WTC11 (cell line): Measurements from ENCODE around the gene ERICH4. TPM values are rescaled to one million over a fixed set of nuclear protein-coding genes. Genes with fewer than 3 reads are reported as not detected.
A peak's percentile ranks its signal among the peaks of the same experiment; 100 is the strongest.

Experiments
- ATAC-seq: fragments of 200-7000 bp; cut with Tn5 transposase; 2 replicates; pipeline ENCODE4 v1.10.0; 2021; ENCODE audit warnings: mild to moderate bottlenecking, moderate library complexity
- CTCF ChIA-PET: fragments of 300-600 bp; sonication (Branson Sonifier 250); formaldehyde crosslinking; loops from one replicate; lab custom pipeline; 2021; ENCODE audit warnings: antibody characterized with exemption; lab: Charles Lee
- POLR2A ChIA-PET: fragments of 350-600 bp; sonication (Branson Sonifier 250); formaldehyde crosslinking; loops from one replicate; lab custom pipeline; 2021; ENCODE audit warnings: antibody characterized with exemption; lab: Charles Lee
- DNase-seq: peaks from one replicate; pipeline ENCODE4 v3.0.0; 2021; ENCODE audit warnings: low spot score
- H3K27ac Mint-ChIP-seq: 2 replicates; pipeline ENCODE4 v1.8.0; 2021; ENCODE audit warnings: mixed read lengths
- H3K27me3 Mint-ChIP-seq: 2 replicates; pipeline ENCODE4 v1.8.0; 2021; ENCODE audit warnings: low read depth, mild to moderate bottlenecking, moderate library complexity, mixed read lengths
- H3K36me3 Mint-ChIP-seq: 2 replicates; pipeline ENCODE4 v1.8.0; 2021; ENCODE audit warnings: mixed read lengths
- H3K4me1 Mint-ChIP-seq: 2 replicates; pipeline ENCODE4 v1.8.0; 2022; ENCODE audit warnings: mixed read lengths
- H3K4me3 Mint-ChIP-seq: 2 replicates; pipeline ENCODE4 v1.8.0; 2021; ENCODE audit warnings: mild to moderate bottlenecking, moderate library complexity, mixed read lengths
- H3K9me3 Mint-ChIP-seq: 2 replicates; pipeline ENCODE4 v1.8.0; 2021; ENCODE audit warnings: mixed read lengths
- EMX1 ChIP-seq: fragments of 250-450 bp; sonication (Bioruptor Pico); IDR thresholded peaks from 2 replicates; pipeline ENCODE4 v1.8.0; 2021; ENCODE audit warnings: mild to moderate bottlenecking
- NFATC4 ChIP-seq: fragments of 250-450 bp; sonication (Bioruptor Pico); IDR thresholded peaks from 2 replicates; pipeline ENCODE4 v1.9.0; 2021; ENCODE audit warnings: mild to moderate bottlenecking
- NFYB ChIP-seq: sonication (generic); formaldehyde crosslinking; conservative IDR thresholded peaks from 2 replicates; pipeline ENCODE4 v1.8.0; 2022; ENCODE audit warnings: low read depth, missing genetic modification reagents
- NR1H2 ChIP-seq: sonication (generic); formaldehyde crosslinking; IDR thresholded peaks from 2 replicates; pipeline ENCODE4 v1.9.0; 2021; ENCODE audit warnings: mild to moderate bottlenecking, moderate library complexity, missing genetic modification reagents
- PRRX2 ChIP-seq: fragments of 250-450 bp; sonication (Bioruptor Pico); IDR thresholded peaks from 2 replicates; pipeline ENCODE4 v1.8.0; 2021; ENCODE audit warnings: mild to moderate bottlenecking
- ZNF219 ChIP-seq: sonication (generic); formaldehyde crosslinking; IDR thresholded peaks from 2 replicates; pipeline ENCODE4 v1.8.0; 2023; ENCODE audit warnings: missing genetic modification reagents, mild to moderate bottlenecking, borderline replicate concordance
- ZNF263 ChIP-seq: sonication (generic); formaldehyde crosslinking; IDR thresholded peaks from 2 replicates; pipeline ENCODE4 v1.8.1; 2022; ENCODE audit warnings: low read depth, mild to moderate bottlenecking, moderate library complexity, missing genetic modification reagents
- ZNF317 ChIP-seq: sonication (generic); formaldehyde crosslinking; IDR thresholded peaks from 2 replicates; pipeline ENCODE4 v1.8.1; 2023; ENCODE audit warnings: low read depth, mild to moderate bottlenecking, moderate library complexity, missing genetic modification reagents, borderline replicate concordance
- ZNF671 ChIP-seq: fragments of 250-450 bp; sonication (Bioruptor Pico); IDR thresholded peaks from 2 replicates; pipeline ENCODE4 v1.8.0; 2021; ENCODE audit warnings: mild to moderate bottlenecking
- total RNA-seq: library from RNA; stranded (reverse); gene quantifications from 3 replicates; pipeline ENCODE4 v1.2.3, GENCODE V29; 2021
- TF ChIP-seq, protein P1 (sequence below): sonication (generic); formaldehyde crosslinking; IDR thresholded peaks from 2 replicates; pipeline ENCODE4 v1.8.1; 2023; ENCODE audit warnings: mild to moderate bottlenecking, missing genetic modification reagents, borderline replicate concordance
- TF ChIP-seq, protein P2 (sequence below): sonication (generic); formaldehyde crosslinking; IDR thresholded peaks from 2 replicates; pipeline ENCODE4 v1.8.1; 2023; ENCODE audit warnings: mild to moderate bottlenecking, missing genetic modification reagents
- TF ChIP-seq, protein P3 (sequence below): fragments of 250-450 bp; sonication (Bioruptor Pico); IDR thresholded peaks from 2 replicates; pipeline ENCODE4 v2.1.2; 2022; ENCODE audit warnings: mild to moderate bottlenecking, moderate library complexity
- TF ChIP-seq, protein P4 (sequence below): sonication (generic); formaldehyde crosslinking; IDR thresholded peaks from 2 replicates; pipeline ENCODE4 v1.8.0; 2022; ENCODE audit warnings: mild to moderate bottlenecking, missing genetic modification reagents
- TF ChIP-seq, protein P5 (sequence below): sonication (generic); formaldehyde crosslinking; IDR thresholded peaks from 2 replicates; pipeline ENCODE4 v1.8.0; 2023; ENCODE audit warnings: mild to moderate bottlenecking, missing genetic modification reagents
- TF ChIP-seq, protein P6 (sequence below): sonication (generic); formaldehyde crosslinking; IDR thresholded peaks from 2 replicates; pipeline ENCODE4 v1.8.1; 2022; ENCODE audit warnings: mild to moderate bottlenecking, moderate library complexity, missing genetic modification reagents
- TF ChIP-seq, protein P7 (sequence below): sonication (generic); formaldehyde crosslinking; IDR thresholded peaks from 2 replicates; pipeline ENCODE4 v1.8.1; 2023; ENCODE audit warnings: mild to moderate bottlenecking, moderate library complexity, missing genetic modification reagents

Gene ERICH4
- total RNA-seq, 1 experiment from 2014 or later = 0.24 TPM

DNA sequence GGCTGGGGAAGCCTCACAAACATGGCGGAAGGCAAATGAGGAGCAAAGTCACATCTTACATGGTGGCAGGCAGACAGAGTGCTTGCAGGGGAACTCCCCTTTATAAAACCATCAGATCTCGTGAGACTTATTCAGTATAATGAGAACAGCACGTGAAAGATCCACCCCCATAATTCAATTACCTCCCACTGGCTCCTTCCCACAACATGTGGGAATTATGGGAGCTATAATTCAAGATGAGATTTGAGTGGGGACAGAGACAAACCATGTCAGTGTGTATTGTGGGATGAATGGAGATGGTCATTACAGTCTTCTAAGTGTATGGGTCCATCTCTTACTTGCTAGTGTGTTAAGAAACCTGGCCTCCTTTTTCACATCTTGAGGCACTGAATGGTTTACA is 40.9 kb upstream of the ERICH4 start (continued):
- TF ChIP-seq, protein P1, sequence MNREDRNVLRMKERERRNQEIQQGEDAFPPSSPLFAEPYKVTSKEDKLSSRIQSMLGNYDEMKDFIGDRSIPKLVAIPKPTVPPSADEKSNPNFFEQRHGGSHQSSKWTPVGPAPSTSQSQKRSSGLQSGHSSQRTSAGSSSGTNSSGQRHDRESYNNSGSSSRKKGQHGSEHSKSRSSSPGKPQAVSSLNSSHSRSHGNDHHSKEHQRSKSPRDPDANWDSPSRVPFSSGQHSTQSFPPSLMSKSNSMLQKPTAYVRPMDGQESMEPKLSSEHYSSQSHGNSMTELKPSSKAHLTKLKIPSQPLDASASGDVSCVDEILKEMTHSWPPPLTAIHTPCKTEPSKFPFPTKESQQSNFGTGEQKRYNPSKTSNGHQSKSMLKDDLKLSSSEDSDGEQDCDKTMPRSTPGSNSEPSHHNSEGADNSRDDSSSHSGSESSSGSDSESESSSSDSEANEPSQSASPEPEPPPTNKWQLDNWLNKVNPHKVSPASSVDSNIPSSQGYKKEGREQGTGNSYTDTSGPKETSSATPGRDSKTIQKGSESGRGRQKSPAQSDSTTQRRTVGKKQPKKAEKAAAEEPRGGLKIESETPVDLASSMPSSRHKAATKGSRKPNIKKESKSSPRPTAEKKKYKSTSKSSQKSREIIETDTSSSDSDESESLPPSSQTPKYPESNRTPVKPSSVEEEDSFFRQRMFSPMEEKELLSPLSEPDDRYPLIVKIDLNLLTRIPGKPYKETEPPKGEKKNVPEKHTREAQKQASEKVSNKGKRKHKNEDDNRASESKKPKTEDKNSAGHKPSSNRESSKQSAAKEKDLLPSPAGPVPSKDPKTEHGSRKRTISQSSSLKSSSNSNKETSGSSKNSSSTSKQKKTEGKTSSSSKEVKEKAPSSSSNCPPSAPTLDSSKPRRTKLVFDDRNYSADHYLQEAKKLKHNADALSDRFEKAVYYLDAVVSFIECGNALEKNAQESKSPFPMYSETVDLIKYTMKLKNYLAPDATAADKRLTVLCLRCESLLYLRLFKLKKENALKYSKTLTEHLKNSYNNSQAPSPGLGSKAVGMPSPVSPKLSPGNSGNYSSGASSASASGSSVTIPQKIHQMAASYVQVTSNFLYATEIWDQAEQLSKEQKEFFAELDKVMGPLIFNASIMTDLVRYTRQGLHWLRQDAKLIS (CRISPR knock-in tag) = no peak

DNA sequence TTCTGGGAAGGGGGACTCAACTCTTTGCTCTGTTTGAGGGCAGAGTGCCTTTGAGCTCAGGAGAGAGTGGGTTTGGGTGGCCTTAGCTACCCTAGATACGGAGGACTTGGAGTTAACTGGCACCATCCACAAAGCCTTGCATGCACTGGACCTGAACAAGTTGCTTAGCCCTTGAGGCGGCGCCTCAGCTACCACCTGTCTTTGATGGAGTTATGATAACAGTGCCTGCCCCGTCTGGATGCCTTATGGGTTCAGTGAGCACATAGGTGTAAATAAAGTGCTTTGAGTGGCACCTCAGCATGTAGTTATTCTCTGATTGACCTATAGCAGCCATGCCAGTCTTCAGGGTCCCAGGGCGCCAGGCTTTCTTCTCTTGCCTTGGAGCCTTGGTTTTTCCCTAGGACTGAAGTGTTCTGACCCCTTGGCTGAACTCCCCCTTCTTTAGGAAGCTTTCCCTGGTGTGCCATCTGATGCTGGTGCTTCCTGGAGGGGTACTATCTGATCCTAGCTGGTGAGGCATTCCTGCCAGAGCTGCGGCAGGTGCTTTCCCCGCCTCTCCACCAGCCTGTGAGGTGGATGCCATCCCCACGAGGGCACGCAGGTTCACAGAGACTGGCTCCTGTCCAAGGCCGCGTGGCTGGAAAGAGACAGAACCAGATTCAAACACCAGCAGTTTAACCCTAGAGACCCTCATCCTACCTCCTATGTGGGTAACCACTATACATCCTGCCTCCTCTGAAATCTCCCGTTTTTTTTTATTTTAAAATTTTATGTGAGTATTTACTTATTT is 39.6 kb upstream of the ERICH4 start:
- ChIA-PET POLR2A (no interaction called here), CTCF (no interaction called here)
- Mint-ChIP-seq H3K36me3 (no peaks in the 10 kb centered on the region), H3K9me3 (no peaks in the 10 kb centered on the region), H3K4me3 (no peak overlapping the region), H3K27ac (no peak overlapping the region), H3K4me1 (peaks cover 17% of the 10 kb centered on the region), H3K27me3 (no peaks in the 10 kb centered on the region)
- no peak for ATAC-seq
- TF ChIP-seq ZNF263 (CRISPR knock-in tag) = no peak
- TF ChIP-seq NR1H2 (CRISPR knock-in tag) = no peak
- no peak for TF ChIP-seq ZNF219 (CRISPR knock-in tag)
- no peak for TF ChIP-seq ZNF671 (CRISPR knock-in tag)
- TF ChIP-seq, protein P2, sequence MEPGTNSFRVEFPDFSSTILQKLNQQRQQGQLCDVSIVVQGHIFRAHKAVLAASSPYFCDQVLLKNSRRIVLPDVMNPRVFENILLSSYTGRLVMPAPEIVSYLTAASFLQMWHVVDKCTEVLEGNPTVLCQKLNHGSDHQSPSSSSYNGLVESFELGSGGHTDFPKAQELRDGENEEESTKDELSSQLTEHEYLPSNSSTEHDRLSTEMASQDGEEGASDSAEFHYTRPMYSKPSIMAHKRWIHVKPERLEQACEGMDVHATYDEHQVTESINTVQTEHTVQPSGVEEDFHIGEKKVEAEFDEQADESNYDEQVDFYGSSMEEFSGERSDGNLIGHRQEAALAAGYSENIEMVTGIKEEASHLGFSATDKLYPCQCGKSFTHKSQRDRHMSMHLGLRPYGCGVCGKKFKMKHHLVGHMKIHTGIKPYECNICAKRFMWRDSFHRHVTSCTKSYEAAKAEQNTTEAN (CRISPR knock-in tag) = no peak
- no peak for TF ChIP-seq ZNF317 (CRISPR knock-in tag)
- DNase-seq = no peak

DNA sequence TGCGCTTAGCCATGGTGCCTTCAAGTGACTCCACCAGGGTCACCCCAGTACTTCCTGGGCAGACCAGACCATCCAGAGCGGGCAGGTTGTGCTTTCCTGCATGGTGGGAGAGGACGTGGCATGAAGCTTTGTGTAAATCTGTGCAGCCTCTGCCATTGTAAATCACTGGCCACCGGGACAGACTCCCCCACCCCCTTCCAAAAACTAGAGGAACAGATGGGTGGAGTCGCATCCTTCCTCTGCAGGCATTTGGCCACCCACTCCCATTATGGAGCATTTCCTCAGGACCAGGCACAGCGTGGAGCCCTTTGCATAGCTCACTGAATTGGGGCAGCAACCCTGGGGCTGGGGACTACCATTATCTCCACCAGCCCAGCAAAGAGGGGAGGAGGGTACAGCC is 37.2 kb upstream of the ERICH4 start:
- Mint-ChIP-seq H3K27ac (no peak overlapping the region), H3K4me3 (no peak overlapping the region), H3K27me3 (no peaks in the 10 kb centered on the region), H3K4me1 (peaks cover 13% of the 10 kb centered on the region), H3K36me3 (no peaks in the 10 kb centered on the region), H3K9me3 (no peaks in the 10 kb centered on the region)
- POLR2A ChIA-PET = interaction anchor here (0.6 kb wide), 1 partner anchor 96 kb away, joined by 4 read pairs; the partner anchor contains the start of gene CCDC97
- DNase-seq = no peak
- no peak for ATAC-seq
- CTCF ChIA-PET = interaction anchor here (0.6 to 1.4 kb wide), 3 partner anchors 54 to 158 kb away, joined by 3 to 6 read pairs (median 4); no protein-coding TSS in a partner anchor
- TF ChIP-seq ZNF317 (CRISPR knock-in tag) (no peak), NFYB (no peak), EMX1 (CRISPR knock-in tag) (no peak), NFATC4 (CRISPR knock-in tag) (no peak)
- TF ChIP-seq, protein P3, sequence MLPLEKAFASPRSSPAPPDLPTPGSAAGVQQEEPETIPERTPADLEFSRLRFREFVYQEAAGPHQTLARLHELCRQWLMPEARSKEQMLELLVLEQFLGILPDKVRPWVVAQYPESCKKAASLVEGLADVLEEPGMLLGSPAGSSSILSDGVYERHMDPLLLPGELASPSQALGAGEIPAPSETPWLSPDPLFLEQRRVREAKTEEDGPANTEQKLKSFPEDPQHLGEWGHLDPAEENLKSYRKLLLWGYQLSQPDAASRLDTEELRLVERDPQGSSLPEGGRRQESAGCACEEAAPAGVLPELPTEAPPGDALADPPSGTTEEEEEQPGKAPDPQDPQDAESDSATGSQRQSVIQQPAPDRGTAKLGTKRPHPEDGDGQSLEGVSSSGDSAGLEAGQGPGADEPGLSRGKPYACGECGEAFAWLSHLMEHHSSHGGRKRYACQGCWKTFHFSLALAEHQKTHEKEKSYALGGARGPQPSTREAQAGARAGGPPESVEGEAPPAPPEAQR = no peak
- TF ChIP-seq, protein P4, sequence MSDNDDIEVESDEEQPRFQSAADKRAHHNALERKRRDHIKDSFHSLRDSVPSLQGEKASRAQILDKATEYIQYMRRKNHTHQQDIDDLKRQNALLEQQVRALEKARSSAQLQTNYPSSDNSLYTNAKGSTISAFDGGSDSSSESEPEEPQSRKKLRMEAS = no peak

DNA sequence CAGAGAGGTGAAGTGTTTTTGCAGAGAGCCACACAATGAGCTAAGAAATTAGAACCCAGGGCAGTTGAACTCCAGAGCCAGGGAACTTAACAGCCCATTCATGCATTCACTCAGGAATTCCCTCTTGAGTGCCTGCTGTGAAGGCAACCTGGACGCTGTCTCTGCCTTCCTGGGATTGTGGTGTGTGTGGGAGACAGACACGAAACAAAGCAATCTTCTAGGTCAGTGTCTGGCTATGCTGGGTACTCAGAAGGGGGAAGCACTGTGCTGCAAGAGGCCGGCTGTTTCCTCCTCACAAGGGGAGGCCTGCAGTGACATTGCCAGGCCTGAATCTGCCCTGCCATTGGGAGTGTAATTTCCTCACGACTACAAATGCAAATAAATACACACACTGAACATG is 35.7 kb upstream of the ERICH4 start:
- CTCF ChIA-PET = interaction anchor here (0.9 to 3.8 kb wide), 7 partner anchors 20 to 156 kb away, joined by 3 to 25 read pairs (median 6); partner anchors contain the start of gene B3GNT8
- H3K4me3 Mint-ChIP-seq = no peak overlapping the region
- H3K4me1 Mint-ChIP-seq = peaks cover 13% of the 10 kb centered on the region
- H3K9me3 Mint-ChIP-seq = no peaks in the 10 kb centered on the region
- DNase-seq = peak; percentile 31
- peak overlapping the region; percentile 82 for H3K27ac Mint-ChIP-seq
- ATAC-seq = peak; percentile 87
- POLR2A ChIA-PET = interaction anchor here (0.7 to 1.9 kb wide), 2 partner anchors 32 to 350 kb away, joined by 4 to 10 read pairs; partner anchors contain the start of gene DMAC2
- H3K27me3 Mint-ChIP-seq = no peaks in the 10 kb centered on the region
- H3K36me3 Mint-ChIP-seq = no peaks in the 10 kb centered on the region
- no peak for TF ChIP-seq PRRX2 (CRISPR knock-in tag)
- TF ChIP-seq, protein P5, sequence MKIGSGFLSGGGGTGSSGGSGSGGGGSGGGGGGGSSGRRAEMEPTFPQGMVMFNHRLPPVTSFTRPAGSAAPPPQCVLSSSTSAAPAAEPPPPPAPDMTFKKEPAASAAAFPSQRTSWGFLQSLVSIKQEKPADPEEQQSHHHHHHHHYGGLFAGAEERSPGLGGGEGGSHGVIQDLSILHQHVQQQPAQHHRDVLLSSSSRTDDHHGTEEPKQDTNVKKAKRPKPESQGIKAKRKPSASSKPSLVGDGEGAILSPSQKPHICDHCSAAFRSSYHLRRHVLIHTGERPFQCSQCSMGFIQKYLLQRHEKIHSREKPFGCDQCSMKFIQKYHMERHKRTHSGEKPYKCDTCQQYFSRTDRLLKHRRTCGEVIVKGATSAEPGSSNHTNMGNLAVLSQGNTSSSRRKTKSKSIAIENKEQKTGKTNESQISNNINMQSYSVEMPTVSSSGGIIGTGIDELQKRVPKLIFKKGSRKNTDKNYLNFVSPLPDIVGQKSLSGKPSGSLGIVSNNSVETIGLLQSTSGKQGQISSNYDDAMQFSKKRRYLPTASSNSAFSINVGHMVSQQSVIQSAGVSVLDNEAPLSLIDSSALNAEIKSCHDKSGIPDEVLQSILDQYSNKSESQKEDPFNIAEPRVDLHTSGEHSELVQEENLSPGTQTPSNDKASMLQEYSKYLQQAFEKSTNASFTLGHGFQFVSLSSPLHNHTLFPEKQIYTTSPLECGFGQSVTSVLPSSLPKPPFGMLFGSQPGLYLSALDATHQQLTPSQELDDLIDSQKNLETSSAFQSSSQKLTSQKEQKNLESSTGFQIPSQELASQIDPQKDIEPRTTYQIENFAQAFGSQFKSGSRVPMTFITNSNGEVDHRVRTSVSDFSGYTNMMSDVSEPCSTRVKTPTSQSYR (CRISPR knock-in tag) = no peak
- TF ChIP-seq, protein P6, sequence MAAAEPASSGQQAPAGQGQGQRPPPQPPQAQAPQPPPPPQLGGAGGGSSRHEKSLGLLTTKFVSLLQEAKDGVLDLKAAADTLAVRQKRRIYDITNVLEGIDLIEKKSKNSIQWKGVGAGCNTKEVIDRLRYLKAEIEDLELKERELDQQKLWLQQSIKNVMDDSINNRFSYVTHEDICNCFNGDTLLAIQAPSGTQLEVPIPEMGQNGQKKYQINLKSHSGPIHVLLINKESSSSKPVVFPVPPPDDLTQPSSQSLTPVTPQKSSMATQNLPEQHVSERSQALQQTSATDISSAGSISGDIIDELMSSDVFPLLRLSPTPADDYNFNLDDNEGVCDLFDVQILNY (CRISPR knock-in tag) = no peak
- TF ChIP-seq, protein P7, sequence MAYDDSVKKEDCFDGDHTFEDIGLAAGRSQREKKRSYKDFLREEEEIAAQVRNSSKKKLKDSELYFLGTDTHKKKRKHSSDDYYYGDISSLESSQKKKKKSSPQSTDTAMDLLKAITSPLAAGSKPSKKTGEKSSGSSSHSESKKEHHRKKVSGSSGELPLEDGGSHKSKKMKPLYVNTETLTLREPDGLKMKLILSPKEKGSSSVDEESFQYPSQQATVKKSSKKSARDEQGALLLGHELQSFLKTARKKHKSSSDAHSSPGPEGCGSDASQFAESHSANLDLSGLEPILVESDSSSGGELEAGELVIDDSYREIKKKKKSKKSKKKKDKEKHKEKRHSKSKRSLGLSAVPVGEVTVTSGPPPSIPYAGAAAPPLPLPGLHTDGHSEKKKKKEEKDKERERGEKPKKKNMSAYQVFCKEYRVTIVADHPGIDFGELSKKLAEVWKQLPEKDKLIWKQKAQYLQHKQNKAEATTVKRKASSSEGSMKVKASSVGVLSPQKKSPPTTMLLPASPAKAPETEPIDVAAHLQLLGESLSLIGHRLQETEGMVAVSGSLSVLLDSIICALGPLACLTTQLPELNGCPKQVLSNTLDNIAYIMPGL (CRISPR knock-in tag) = no peak
